Stimulated activated CD4-positive, alpha-beta T cell treated with anti-CD3 and anti-CD28 coated beads, Interleukin-1b, Interleukin-23, amount 100 ng/mL, for 1 hour (primary cell): ENCODE measurements around the gene PSD.

ENCODE experiments used
- DNase-seq, 2 donors: peaks; one replicate each; pipeline ENCODE4 v3.0.0-alpha.2; 2020; ENCODE audit warnings: low read depth in 2 of 2

The PSD gene

GRCh38 chr10:102389894-102390293 lies 28.7 kb downstream of the PSD start:
- DNase-seq = no peak

- no peak for DNase-seq
Measured at GRCh38 chr10:102384606-102385429, 33.8 kb downstream of the PSD start.

- no peak for DNase-seq
Measured at GRCh38 chr10:102384053-102384452, 34.5 kb downstream of the PSD start.

- no peak for DNase-seq
Measured at GRCh38 chr10:102382871-102383270, 35.7 kb downstream of the PSD start.

GRCh38 chr10:102381983-102382382 lies 36.6 kb downstream of the PSD start:
- DNase-seq = no peak

GRCh38 chr10:102379383-102379782 lies 39.2 kb downstream of the PSD start:
- DNase-seq = no peak

- no peak for DNase-seq
Measured at GRCh38 chr10:102376901-102377300, 41.7 kb downstream of the PSD start.

GRCh38 chr10:102375867-102376266 lies 42.7 kb downstream of the PSD start:
- DNase-seq = no peak

- DNase-seq = no peak
Measured at GRCh38 chr10:102375250-102375649, 43.3 kb downstream of the PSD start.

- DNase-seq = no peak
Measured at GRCh38 chr10:102371295-102371694, 47.3 kb downstream of the PSD start.

GRCh38 chr10:102368077-102368476 lies 50.5 kb downstream of the PSD start:
- no peak for DNase-seq

GRCh38 chr10:102367441-102367840 lies 51.1 kb downstream of the PSD start:
- DNase-seq = no peak

- DNase-seq = no peak
Measured at GRCh38 chr10:102358712-102359382, 59.7 kb downstream of the PSD start.

- no peak for DNase-seq
Measured at GRCh38 chr10:102354451-102354850, 64.1 kb downstream of the PSD start.
